H1 (cell line): Measurements from ENCODE around the gene PEAK1. TPM values are rescaled to one million over a fixed set of nuclear protein-coding genes. Genes with fewer than 3 reads are reported as not detected.

Source experiments
- CTCF ChIA-PET: fragments of 300-600 bp; sonication (Branson Sonifier 250); formaldehyde crosslinking; loops from one replicate; lab custom pipeline; 2021; ENCODE audit not compliant: partially characterized antibody; lab: Charles Lee
- POLR2A ChIA-PET: fragments of 300-600 bp; sonication (Branson Sonifier 250); formaldehyde crosslinking; loops from one replicate; lab custom pipeline; 2021; ENCODE audit warnings: inconsistent platforms; ENCODE audit not compliant: partially characterized antibody; lab: Charles Lee
- DNase-seq, 2 experiments: peaks; one replicate each; pipeline versions ENCODE4 v3.0.0 to v3.0.0-alpha.2; 2010 to 2022; ENCODE audit warnings: low spot score in 2 of 2, low read depth in 1 of 2, mixed read lengths in 1 of 2
- FAIRE-seq: peaks from 2 replicates; lab custom pipeline; 2011; peaks lifted over from hg19 to GRCh38; lab: Jason Lieb, UNC
- H2AFZ ChIP-seq: 2 replicates; pipeline ENCODE4 v1.8.1; 2012; ENCODE audit warnings: low read length, inconsistent platforms
- H2AK5ac ChIP-seq: 2 replicates; pipeline ENCODE4 v1.6.1; 2013; ENCODE audit warnings: low read depth, low read length
- H2BK120ac ChIP-seq: replicated peaks from 2 replicates; pipeline ENCODE3; 2013; ENCODE audit warnings: low read depth, low read length, inconsistent platforms
- H2BK12ac ChIP-seq: 2 replicates; pipeline ENCODE4 v1.6.1; 2013; ENCODE audit warnings: low read depth, low read length
- H2BK15ac ChIP-seq: 2 replicates; pipeline ENCODE4 v1.6.1; 2013; ENCODE audit warnings: low read length
- H2BK20ac ChIP-seq: 2 replicates; pipeline ENCODE4 v1.6.1; 2013; ENCODE audit warnings: low read length
- H2BK5ac ChIP-seq: 2 replicates; pipeline ENCODE4 v1.6.1; 2013; ENCODE audit warnings: low read depth, low read length
- H3K14ac ChIP-seq: 2 replicates; pipeline ENCODE4 v1.6.1; 2013; ENCODE audit warnings: inconsistent platforms; ENCODE audit not compliant: insufficient read length
- H3K18ac ChIP-seq: 2 replicates; pipeline ENCODE4 v1.6.1; 2013; ENCODE audit warnings: low read length; ENCODE audit errors: extremely low read depth
- H3K23ac ChIP-seq: 2 replicates; pipeline ENCODE4 v1.6.1; 2013; ENCODE audit warnings: inconsistent platforms; ENCODE audit not compliant: insufficient read length
- H3K23me2 ChIP-seq: 2 replicates; pipeline ENCODE4 v1.6.1; 2013; ENCODE audit warnings: low read depth, low read length
- H3K27ac ChIP-seq: 2 replicates; pipeline ENCODE4 v1.6.1; 2011; ENCODE audit warnings: low read depth, low read length, inconsistent platforms
- H3K27me3 ChIP-seq, 4 experiments: replicated peaks in 1 of 4; 1 replicate in 1 of 4; 2 replicates in 3 of 4; pipeline versions ENCODE4 v1.6.1 to v1.8.1; 2011 to 2013; ENCODE audit warnings: low read length in 3 of 4, mild to moderate bottlenecking in 3 of 4, inconsistent platforms in 2 of 4, mixed read lengths in 2 of 4, moderate library complexity in 1 of 4; ENCODE audit not compliant: control insufficient read depth in 3 of 4, insufficient read depth in 3 of 4; ENCODE audit errors: extremely low read depth in 1 of 4
- H3K36me3 ChIP-seq, 4 experiments: 2 replicates each; pipeline versions ENCODE4 v1.6.1 to v1.8.1; 2011 to 2013; ENCODE audit warnings: mild to moderate bottlenecking in 4 of 4, low read length in 3 of 4, moderate library complexity in 2 of 4, control low read depth in 1 of 4, inconsistent platforms in 1 of 4; ENCODE audit not compliant: insufficient read depth in 4 of 4, control insufficient read depth in 2 of 4
- H3K4ac ChIP-seq: replicated peaks from 2 replicates; pipeline ENCODE3; 2013; ENCODE audit warnings: low read length, low read depth, mixed read lengths, inconsistent platforms; ENCODE audit not compliant: insufficient read length
- H3K4me1 ChIP-seq, 4 experiments: replicated peaks in 1 of 4; 1 replicate in 1 of 4; 2 replicates in 3 of 4; pipeline versions ENCODE4 v1.6.1 to v1.8.1; 2011 to 2013; ENCODE audit warnings: low read length in 3 of 4, inconsistent platforms in 2 of 4, mixed read lengths in 1 of 4; ENCODE audit not compliant: insufficient read depth in 4 of 4, control insufficient read depth in 3 of 4
- H3K4me2 ChIP-seq, 2 experiments: 2 replicates each; pipeline versions ENCODE4 v1.6.1 to v1.8.1; 2011 to 2013; ENCODE audit warnings: low read depth in 2 of 2, low read length in 2 of 2, control low read depth in 1 of 2, inconsistent platforms in 1 of 2, mild to moderate bottlenecking in 1 of 2; ENCODE audit not compliant: insufficient read depth in 1 of 2
- H3K4me3 ChIP-seq, 4 experiments: fragments of 200-600, 300-600 bp in 1 of 4; sonication (generic), shearing (Covaris generic), sonication (Bioruptor Twin) in 1 of 4; 2 replicates each; pipeline versions ENCODE4 v1.5.1 to v1.8.1; 2011 to 2016; ENCODE audit warnings: low read length in 4 of 4, low read depth in 3 of 4, control low read depth in 2 of 4, inconsistent platforms in 2 of 4, mild to moderate bottlenecking in 2 of 4, mixed read lengths in 1 of 4, moderate library complexity in 1 of 4; ENCODE audit not compliant: insufficient read depth in 2 of 4; ENCODE audit errors: extremely low read depth in 1 of 4
- H3K56ac ChIP-seq: replicated peaks from 2 replicates; pipeline ENCODE3; 2013; ENCODE audit warnings: low read depth, mild to moderate bottlenecking, mixed read lengths, low read length, inconsistent platforms; ENCODE audit not compliant: insufficient read length
- H3K79me1 ChIP-seq: 2 replicates; pipeline ENCODE4 v1.6.1; 2013; ENCODE audit warnings: low read depth, low read length, control low read depth
- H3K79me2 ChIP-seq, 2 experiments: 2 replicates each; pipeline versions ENCODE4 v1.6.1 to v1.8.1; 2012 to 2013; ENCODE audit warnings: low read length in 2 of 2, mild to moderate bottlenecking in 2 of 2, inconsistent platforms in 1 of 2; ENCODE audit not compliant: insufficient read depth in 2 of 2, control insufficient read depth in 1 of 2
- H3K9ac ChIP-seq, 4 experiments: replicated peaks in 1 of 4; 1 replicate in 1 of 4; 2 replicates in 3 of 4; pipeline versions ENCODE4 v1.6.1 to v1.8.1; 2011 to 2013; ENCODE audit warnings: low read depth in 3 of 4, low read length in 3 of 4, control low read depth in 2 of 4, mild to moderate bottlenecking in 2 of 4, moderate library complexity in 2 of 4, inconsistent platforms in 1 of 4; ENCODE audit errors: extremely low read depth in 1 of 4
- H3K9me3 ChIP-seq, 2 experiments: 2 replicates each; pipeline versions ENCODE4 v1.6.1 to v1.8.1; 2012 to 2013; ENCODE audit warnings: mild to moderate bottlenecking in 2 of 2, moderate library complexity in 2 of 2, control low read depth in 1 of 2, inconsistent platforms in 1 of 2, low read depth in 1 of 2, low read length in 1 of 2, mixed read lengths in 1 of 2; ENCODE audit not compliant: insufficient read depth in 2 of 2
- H4K20me1 ChIP-seq, 2 experiments: replicated peaks in 1 of 2; 2 replicates each; pipeline versions ENCODE3 to v1.8.1; 2011 to 2013; ENCODE audit warnings: inconsistent platforms in 2 of 2, low read length in 2 of 2, mild to moderate bottlenecking in 1 of 2; ENCODE audit not compliant: insufficient read depth in 2 of 2, control insufficient read depth in 1 of 2
- H4K5ac ChIP-seq: 2 replicates; pipeline ENCODE4 v1.6.1; 2013; ENCODE audit warnings: low read length, low read depth, mixed read lengths, inconsistent platforms; ENCODE audit not compliant: insufficient read length
- H4K8ac ChIP-seq: 2 replicates; pipeline ENCODE4 v1.8.0; 2013; ENCODE audit warnings: mild to moderate bottlenecking, moderate library complexity, low read length, inconsistent platforms; ENCODE audit not compliant: insufficient read depth; ENCODE audit errors: extremely low read depth
- H4K91ac ChIP-seq: replicated peaks from 2 replicates; pipeline ENCODE3; 2013; ENCODE audit warnings: low read length, mixed read lengths, inconsistent platforms; ENCODE audit not compliant: insufficient read length
- GTF2F1 ChIP-seq: IDR thresholded peaks from 2 replicates; pipeline ENCODE4 v1.6.1; 2012; ENCODE audit warnings: low read depth, low read length, improper control_type of control experiment, borderline replicate concordance
- JUN ChIP-seq: IDR thresholded peaks from 2 replicates; pipeline ENCODE4 v1.6.1; 2011; ENCODE audit warnings: low read depth, mild to moderate bottlenecking, improper control_type of control experiment, low read length
- MAFK ChIP-seq: IDR thresholded peaks from 2 replicates; pipeline ENCODE4 v1.6.1; 2012; ENCODE audit warnings: low read depth, mild to moderate bottlenecking, improper control_type of control experiment, low read length
- RXRA ChIP-seq: IDR thresholded peaks from 2 replicates; pipeline ENCODE4 v1.6.1; 2011; ENCODE audit warnings: low read depth, mild to moderate bottlenecking, low read length, moderate library complexity; ENCODE audit not compliant: insufficient read depth
- SP2 ChIP-seq: IDR thresholded peaks from 2 replicates; pipeline ENCODE4 v1.6.1; 2012; ENCODE audit warnings: mild to moderate bottlenecking, low read length, inconsistent platforms
- WGBS, 2 experiments: shearing (Covaris generic) in 1 of 2; methylation state at CpG; one replicate each; pipeline versions ENCODE4 v1.1.6 to v1.1.7; 2013 to 2015; ENCODE audit warnings: low lambda C conversion rate in 2 of 2, mixed read lengths in 2 of 2, inconsistent platforms in 1 of 2, low coverage in 1 of 2, missing lambda C conversion rate in 1 of 2; ENCODE audit not compliant: insufficient replicate concordance in 2 of 2, insufficient coverage in 1 of 2, insufficient read length in 1 of 2; ENCODE audit errors: extremely low coverage in 1 of 2, missing lambda C conversion rate in 1 of 2; 5-methylcytosine and 5-hydroxymethylcytosine counted together
- polyA plus RNA-seq, 7 experiments: library from polyadenylated mRNA; depleted of rRNA in 3 of 7; stranded (reverse) in 5 of 7; unstranded in 2 of 7; fragments of >200 nt in 5 of 7; fragments of 200-250 nt in 2 of 7; gene quantifications; 1 replicate in 5 of 7; 2 replicates in 1 of 7; 4 replicates in 1 of 7; pipeline versions ENCODE4 v1.2.1 to v1.2.3, GENCODE V29; 2011 to 2013; ENCODE audit warnings: missing spikeins in 2 of 7, mixed read lengths in 2 of 7
- total RNA-seq: library from RNA; stranded (reverse); fragmentation: NEBNext Ultra II Directional; extraction: Animal tissue kit (Norgen Biotek cat#: 25700); gene quantifications from 2 replicates; pipeline ENCODE4 v1.2.1, GENCODE V29; 2021

The PEAK1 gene
- total and polyA plus RNA-seq, 2 of the 8 experiments (the other 6 are each of a cell fraction or from before 2014, with no cell fraction given) = 8.8 to 44.8 TPM

- Histone ChIP-seq H2BK15ac (no peak overlapping the region), H4K5ac (no peak overlapping the region), H3K23ac (no peak overlapping the region), H2AK5ac (no peak overlapping the region), H3K79me2 (peaks cover 0 to 64% of the 10 kb centered on the region in 2 experiments; a peak in 2 of 4 replicates), H3K36me3 (no peaks in the 10 kb centered on the region), H3K9me3 (no peaks in the 10 kb centered on the region), H3K9ac (no peak overlapping the region), H3K4me2 (no peak overlapping the region), H3K23me2 (no peaks in the 10 kb centered on the region), H2BK5ac (no peak overlapping the region), H3K27me3 (no peaks in the 10 kb centered on the region), H4K91ac (no peak overlapping the region), H3K18ac (no peak overlapping the region), H3K14ac (no peak overlapping the region), H2BK12ac (no peak overlapping the region), H3K56ac (no peak overlapping the region), H3K4me1 (peaks cover 0 to 3% (median under 1%) of the 10 kb centered on the region in 4 experiments; a peak in 1 of 7 replicates), H2BK20ac (no peak overlapping the region), H3K4me3 (no peak overlapping the region; a peak in 1 of 8 replicates), H4K8ac (no peak overlapping the region), H2AFZ (no peak overlapping the region), H3K27ac (no peak overlapping the region), H2BK120ac (no peak overlapping the region), H4K20me1 (no peaks in the 10 kb centered on the region), H3K79me1 (no peaks in the 10 kb centered on the region), H3K4ac (no peak overlapping the region)
- POLR2A ChIA-PET = no interaction called here
- WGBS, 2 experiments = 69% methylated on average over 4 of the region's 4 CpGs; no CpG with 5 or more reads in 1 of the 2 experiments
- CTCF ChIA-PET = no interaction called here
- FAIRE-seq = no peak
- DNase-seq = no peak
- TF ChIP-seq MAFK (peak; percentile 19; the same call in 1 of the 2 replicates), GTF2F1 (no peak), JUN (no peak), RXRA (no peak), SP2 (no peak)
Observed at GRCh38 chr15:77373441-77373840, 46.5 kb downstream of the PEAK1 start.
